Natural killer cell (primary cell): ENCODE results near the gene RTN4. TPM values are rescaled to one million over a fixed set of nuclear protein-coding genes. Genes with fewer than 3 reads are reported as not detected.

ENCODE experiments used
- ATAC-seq, 3 donors: fragments of 150-1000 bp in 2 of 3; fragments of 200-7000 bp in 1 of 3; cut with Tn5 transposase; 1 replicate in 1 of 3; 2 replicates in 2 of 3; pipeline ENCODE4 v1.10.0; 2021; ENCODE audit warnings: mild to moderate bottlenecking in 2 of 3, moderate library complexity in 2 of 3
- DNase-seq, 2 donors: peaks; one replicate each; pipeline versions ENCODE4 v3.0.0 to v3.0.0-alpha.2; 2013 to 2021; ENCODE audit warnings: mixed read lengths in 1 of 2
- H3K27ac ChIP-seq: one replicate; pipeline ENCODE4 v1.5.1; 2013; ENCODE audit warnings: mild to moderate bottlenecking, low read length
- H3K27me3 ChIP-seq: one replicate; pipeline ENCODE4 v1.6.1; 2013; ENCODE audit warnings: low read length; ENCODE audit not compliant: control insufficient read depth, insufficient read depth
- H3K36me3 ChIP-seq: one replicate; pipeline ENCODE4 v1.6.1; 2013; ENCODE audit warnings: low read length; ENCODE audit not compliant: control insufficient read depth, insufficient read depth
- H3K4me1 ChIP-seq: one replicate; pipeline ENCODE4 v1.6.1; 2013; ENCODE audit warnings: low read length; ENCODE audit not compliant: control insufficient read depth, insufficient read depth
- H3K4me3 ChIP-seq: one replicate; pipeline ENCODE4 v1.5.1; 2013; ENCODE audit warnings: low read length
- H3K9me3 ChIP-seq: one replicate; pipeline ENCODE4 v1.6.1; 2013; ENCODE audit warnings: low read length; ENCODE audit not compliant: control insufficient read depth, insufficient read depth
- H3K27ac Mint-ChIP-seq, 2 donors: one replicate each; pipeline ENCODE4 v1.8.0; 2022; ENCODE audit warnings: mild to moderate bottlenecking in 2 of 2, mixed read lengths in 2 of 2, moderate library complexity in 1 of 2
- H3K27me3 Mint-ChIP-seq, 2 donors: one replicate each; pipeline ENCODE4 v1.8.0; 2022; ENCODE audit warnings: low read depth in 2 of 2, mixed read lengths in 2 of 2
- H3K36me3 Mint-ChIP-seq: one replicate; pipeline ENCODE4 v1.8.0; 2022; ENCODE audit warnings: mixed read lengths
- H3K4me1 Mint-ChIP-seq, 2 donors: one replicate each; pipeline ENCODE4 v1.8.0; 2022; ENCODE audit warnings: mixed read lengths in 2 of 2
- H3K4me3 Mint-ChIP-seq: one replicate; pipeline ENCODE4 v1.8.0; 2022; ENCODE audit warnings: mild to moderate bottlenecking, moderate library complexity, mixed read lengths
- H3K9me3 Mint-ChIP-seq, 2 donors: one replicate each; pipeline ENCODE4 v1.8.0; 2022; ENCODE audit warnings: mixed read lengths in 2 of 2
- CTCF ChIP-seq: fragments of 200-600 bp; IDR thresholded peaks from one replicate; pipeline ENCODE4 v1.8.0; 2022; ENCODE audit warnings: antibody characterized with exemption
- WGBS: methylation state at CpG from one replicate; pipeline ENCODE4 v1.1.7; 2013; ENCODE audit warnings: missing lambda C conversion rate; ENCODE audit not compliant: insufficient coverage; 5-methylcytosine and 5-hydroxymethylcytosine counted together
- intact Hi-C: fragments of 100-400 bp; cut with micrococcal nuclease; formaldehyde crosslinking; loops from one replicate; pipeline ENCODE4 v1.14.2; 2022
- total RNA-seq, 4 donors: library from RNA; stranded (reverse); fragments of 120-200 nt in 1 of 4; gene quantifications; one replicate each; pipeline versions ENCODE4 v1.2.3 to v1.2.4, GENCODE V29; 2013 to 2022

The RTN4 gene
- total RNA-seq, 3 donors from 2014 or later (not counting 1 experiment from before 2014, with no cell fraction given) = 100 to 117 (median 109) TPM

- DNase-seq = no peak
- peak in 2 of 3 donors; percentile 24 to 32 for ATAC-seq
- Mint-ChIP-seq H3K9me3 (no peaks in the 10 kb centered on the region), H3K4me1 (peaks cover 64 to 75% of the 10 kb centered on the region in 2 donors), H3K27me3 (no peaks in the 10 kb centered on the region), H3K27ac (peak overlapping the region; percentile 78 to 80), H3K36me3 (no peaks in the 10 kb centered on the region), H3K4me3 (peak overlapping the region; percentile 59)
- Histone ChIP-seq H3K36me3 (peaks cover 15% of the 10 kb centered on the region), H3K9me3 (no peaks in the 10 kb centered on the region), H3K27ac (peak overlapping the region; percentile 23), H3K27me3 (no peaks in the 10 kb centered on the region), H3K4me1 (no peaks in the 10 kb centered on the region), H3K4me3 (no peak overlapping the region)
- 79% methylated on average over 2 of the region's 4 CpGs for WGBS
- no peak for TF ChIP-seq CTCF
- intact Hi-C loops = no loop called here
Observed at GRCh38 chr2:54979321-54980044, 70.8 kb downstream of the RTN4 start.

DNA sequence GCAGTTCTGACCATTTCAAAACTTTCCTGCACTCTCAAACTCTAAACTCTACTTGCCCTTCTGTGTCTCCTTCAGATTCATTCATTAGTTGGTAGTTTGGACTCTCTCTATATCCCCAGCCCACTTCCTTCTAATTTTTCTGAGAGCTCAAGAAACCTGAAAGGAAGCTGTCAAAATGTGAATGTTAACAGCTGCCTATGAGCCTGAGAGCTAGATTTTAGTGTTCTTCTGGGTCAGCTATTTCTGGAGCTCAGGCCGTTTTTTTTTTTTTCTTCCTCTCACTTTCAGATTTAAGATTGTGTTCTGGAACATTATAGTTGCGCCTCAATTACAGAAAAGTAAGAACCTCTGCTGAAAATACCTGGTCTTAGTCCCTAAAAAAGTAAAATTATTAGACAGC lies 73.1 kb downstream of the RTN4 start:
- H3K4me1 ChIP-seq = no peaks in the 10 kb centered on the region
- peak overlapping the region; percentile 14 for H3K27ac ChIP-seq
- peak overlapping the region; percentile 4 for H3K4me3 Mint-ChIP-seq
- 0% methylated on average over 1 of the region's 2 CpGs for WGBS
- no peaks in the 10 kb centered on the region for H3K9me3 ChIP-seq
- peaks cover 17% of the 10 kb centered on the region for H3K36me3 ChIP-seq
- no peaks in the 10 kb centered on the region for H3K27me3 ChIP-seq
- no peaks in the 10 kb centered on the region for H3K36me3 Mint-ChIP-seq
- H3K27me3 Mint-ChIP-seq = no peaks in the 10 kb centered on the region
- peak overlapping the region; percentile 78 to 79 for H3K27ac Mint-ChIP-seq
- TF ChIP-seq CTCF = no peak
- H3K4me1 Mint-ChIP-seq = peaks cover 47 to 67% of the 10 kb centered on the region in 2 donors
- no peak overlapping the region for H3K4me3 ChIP-seq
- DNase-seq (no peak), ATAC-seq (peak in 2 of 3 donors; percentile 42 to 54)
- H3K9me3 Mint-ChIP-seq = no peaks in the 10 kb centered on the region
- intact Hi-C loops = no loop called here

GRCh38 chr2:54975598-54976492 lies 74.4 kb downstream of the RTN4 start:
- Histone ChIP-seq H3K4me3 (no peak overlapping the region), H3K36me3 (peaks cover 9% of the 10 kb centered on the region), H3K4me1 (no peaks in the 10 kb centered on the region), H3K9me3 (no peaks in the 10 kb centered on the region), H3K27me3 (no peaks in the 10 kb centered on the region), H3K27ac (no peak overlapping the region)
- no peaks in the 10 kb centered on the region for H3K27me3 Mint-ChIP-seq
- no peaks in the 10 kb centered on the region for H3K9me3 Mint-ChIP-seq
- DNase-seq (no peak), ATAC-seq (peak in 1 of 3 donors; percentile 36)
- intact Hi-C loops = no loop called here
- no peaks in the 10 kb centered on the region for H3K36me3 Mint-ChIP-seq
- 95% methylated on average over 4 of the region's 4 CpGs for WGBS
- peak overlapping the region; percentile 78 to 79 for H3K27ac Mint-ChIP-seq
- TF ChIP-seq CTCF = no peak
- peak overlapping the region; percentile 56 for H3K4me3 Mint-ChIP-seq
- H3K4me1 Mint-ChIP-seq = peaks cover 55 to 69% of the 10 kb centered on the region in 2 donors
